GM19099 (cell line): ENCODE results near the gene SAG.

ENCODE experiments used
- POLR2A ChIP-seq: IDR thresholded peaks from 3 replicates; pipeline ENCODE4 v1.6.1; 2011; ENCODE audit warnings: low read depth; ENCODE audit not compliant: insufficient read length; ENCODE audit errors: extremely low read depth

The SAG gene

DNA sequence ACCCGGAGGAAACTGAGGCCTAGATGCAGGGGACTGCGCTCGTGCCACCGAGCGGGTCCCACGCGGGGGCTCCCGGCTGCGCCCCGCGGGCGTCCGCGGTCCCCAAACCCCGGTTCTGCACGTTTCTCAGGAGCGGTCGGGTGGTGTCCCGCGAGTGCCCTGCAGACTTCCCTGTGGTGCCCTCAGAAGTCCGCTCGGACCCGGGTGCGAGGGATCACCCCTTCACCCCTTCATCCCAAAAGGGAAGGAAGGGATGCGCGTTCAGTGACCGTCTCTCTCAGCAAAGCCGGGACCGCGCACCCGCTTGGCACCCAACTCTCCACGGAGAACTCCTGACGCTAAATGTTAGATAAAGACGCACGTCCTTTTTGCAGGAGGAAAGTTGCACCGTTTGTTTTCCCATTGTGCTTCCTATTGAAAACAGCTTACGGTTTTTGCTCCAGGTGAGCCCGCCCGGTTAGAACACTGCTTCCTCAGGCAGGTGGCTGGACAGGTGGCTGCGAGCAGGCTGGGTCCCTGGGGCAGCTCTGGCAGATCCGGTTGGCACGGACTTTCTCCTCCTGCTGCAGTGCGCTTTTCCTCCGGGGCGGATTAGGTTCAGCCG lies 47.5 kb downstream of the SAG start:
- no peak for TF ChIP-seq POLR2A

DNA sequence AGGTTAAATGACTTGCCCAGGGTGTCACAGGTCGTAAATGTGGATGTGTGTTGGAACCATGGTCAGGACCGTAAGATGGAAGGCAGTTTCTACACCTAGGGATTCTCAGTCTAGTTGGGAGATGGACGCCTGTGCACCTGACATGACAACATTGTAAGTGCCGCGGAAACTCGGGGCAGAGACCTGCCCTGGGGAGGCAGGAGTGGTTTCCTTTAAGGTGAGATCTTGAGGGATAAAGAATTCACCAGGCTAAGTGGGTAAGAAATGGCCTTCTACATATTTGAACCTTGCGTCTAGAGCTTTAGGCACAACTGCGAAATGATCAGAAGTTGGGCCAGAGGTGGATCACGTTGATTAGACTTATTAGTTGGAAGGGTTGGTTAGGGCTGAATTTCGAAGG lies 48.3 kb downstream of the SAG start:
- TF ChIP-seq POLR2A, result no peak

DNA sequence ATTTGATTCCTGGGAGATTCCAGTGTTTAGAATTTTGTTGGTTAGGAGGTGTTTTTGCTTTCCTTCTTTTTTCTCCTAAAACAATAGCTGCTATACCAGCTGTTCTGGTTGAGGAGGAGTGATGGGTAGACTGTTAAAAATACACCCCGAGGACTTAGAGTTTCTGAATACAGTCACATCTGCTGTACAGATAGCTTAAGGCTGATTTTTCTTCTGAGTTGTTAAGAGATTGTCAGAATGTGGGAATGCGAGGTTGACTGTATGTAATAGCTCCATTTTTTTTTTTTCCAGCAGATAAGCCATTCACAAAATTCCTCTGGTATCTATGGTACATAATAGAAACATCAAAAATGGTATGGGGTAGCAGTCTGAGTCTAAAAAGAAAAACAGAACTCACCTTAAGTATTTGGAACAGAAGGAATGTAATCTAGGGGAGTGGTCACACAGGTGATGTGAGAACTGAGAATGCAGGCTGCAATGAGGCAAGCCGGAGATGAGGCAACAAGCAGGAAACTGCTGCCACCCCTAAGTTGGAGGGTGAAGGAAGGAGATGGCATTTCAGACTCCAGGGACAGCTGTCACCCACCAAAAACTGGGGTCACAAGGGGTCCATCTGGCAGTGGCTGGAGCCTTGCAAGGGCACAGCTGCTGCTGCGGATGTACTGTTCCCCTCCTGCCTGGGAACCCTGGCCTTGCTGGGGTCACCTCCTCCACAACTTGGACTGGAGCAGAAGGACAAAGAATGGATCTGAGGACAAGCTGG lies 49.1 kb downstream of the SAG start:
- peak; percentile 15 for TF ChIP-seq POLR2A

DNA sequence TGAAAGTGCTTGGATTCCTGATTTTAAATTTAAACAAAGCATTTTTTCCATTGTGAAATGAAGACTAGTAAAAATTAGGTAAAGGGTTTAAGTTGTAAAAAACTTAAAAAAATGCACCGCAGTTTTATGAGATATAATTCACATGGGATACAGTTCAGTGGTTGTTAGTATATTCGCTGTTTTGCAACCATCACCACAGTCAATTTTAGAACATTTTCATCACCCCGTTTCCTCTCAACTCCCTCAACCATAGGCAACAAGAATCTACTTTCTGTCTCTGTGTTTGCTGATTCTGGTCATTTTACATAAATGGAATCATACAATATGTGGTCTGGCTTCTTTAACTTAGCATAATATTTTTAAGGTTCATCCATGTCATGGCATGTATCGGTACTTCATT lies 50.7 kb downstream of the SAG start:
- no peak for TF ChIP-seq POLR2A

DNA sequence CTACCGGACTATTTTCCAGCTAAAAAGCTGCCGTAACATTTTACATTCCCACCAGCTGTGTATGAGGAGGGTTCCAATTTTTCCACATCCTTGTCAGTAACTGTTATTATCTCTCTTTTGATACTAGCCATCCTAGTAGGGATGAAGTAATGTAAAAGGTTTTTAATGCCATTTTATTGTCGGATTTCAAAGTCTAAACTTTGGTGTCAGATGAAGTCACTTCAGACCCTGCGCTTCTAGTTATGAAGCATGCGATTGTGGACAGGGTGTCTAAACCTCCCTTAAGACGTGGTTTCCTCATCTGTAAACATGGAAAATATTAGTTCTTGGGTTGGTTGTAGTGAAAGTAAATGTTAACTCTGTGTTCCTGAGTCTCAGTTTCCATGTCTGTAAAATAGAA lies 51.3 kb downstream of the SAG start:
- TF ChIP-seq POLR2A, result no peak

DNA sequence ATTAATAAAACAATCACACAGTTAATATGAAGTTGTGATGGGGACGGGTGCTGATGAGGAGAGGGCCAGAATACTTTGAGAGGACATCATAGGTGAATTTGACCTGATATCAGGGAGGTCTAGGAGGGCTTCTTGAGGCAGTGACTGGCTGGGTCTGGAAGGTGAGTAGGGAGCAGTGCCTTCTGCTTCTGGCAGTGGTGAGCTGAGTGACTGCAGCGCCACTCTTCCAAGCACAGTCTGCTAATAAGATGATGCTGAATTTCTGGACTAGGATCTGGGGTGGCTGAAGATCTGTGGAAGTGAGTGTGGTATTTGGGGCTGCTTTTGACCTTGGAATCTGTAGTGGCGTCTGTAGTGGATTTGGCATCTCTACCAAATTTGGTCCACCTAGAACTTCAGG lies 52.2 kb downstream of the SAG start:
- TF ChIP-seq POLR2A, result no peak

DNA sequence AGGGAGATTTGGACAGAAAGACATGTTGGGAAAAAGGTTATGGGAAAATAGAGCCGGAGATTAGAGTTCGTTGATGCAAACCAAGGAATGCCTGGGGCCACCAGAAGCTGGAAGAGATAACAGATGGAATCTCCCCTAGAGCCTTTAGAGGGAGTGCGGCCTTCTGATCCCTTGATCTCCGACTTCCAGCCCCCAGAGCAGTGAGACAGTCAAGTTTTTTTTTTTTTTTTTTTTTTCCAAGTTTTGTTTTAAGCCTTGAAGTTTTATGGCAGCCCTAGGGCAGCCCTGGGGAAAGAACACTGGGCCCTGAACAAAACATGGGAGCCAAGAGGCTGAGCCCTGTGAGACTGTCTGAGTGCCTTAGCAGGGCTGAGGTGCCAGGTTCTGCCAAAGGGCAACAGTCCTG lies 53.2 kb downstream of the SAG start:
- no peak for TF ChIP-seq POLR2A

DNA sequence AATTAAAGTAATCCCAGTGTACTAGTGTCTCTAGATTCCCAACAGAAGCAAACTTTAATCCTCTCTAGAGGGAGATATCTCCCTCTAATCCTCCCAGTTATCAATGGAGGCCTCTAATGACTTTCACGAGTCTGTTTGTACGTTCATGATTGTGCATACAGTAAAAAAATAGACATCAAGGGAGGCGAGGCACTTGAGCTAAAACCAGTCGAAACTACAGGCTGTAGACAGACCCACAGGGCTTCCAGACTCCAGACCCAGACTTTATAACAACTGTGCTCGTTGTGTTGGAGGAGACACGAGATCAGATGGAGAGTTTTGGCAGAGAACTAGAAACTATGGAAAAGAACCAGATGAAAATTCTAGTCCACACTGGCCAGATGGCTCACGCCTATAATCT lies 53.7 kb downstream of the SAG start:
- TF ChIP-seq POLR2A, result no peak

DNA sequence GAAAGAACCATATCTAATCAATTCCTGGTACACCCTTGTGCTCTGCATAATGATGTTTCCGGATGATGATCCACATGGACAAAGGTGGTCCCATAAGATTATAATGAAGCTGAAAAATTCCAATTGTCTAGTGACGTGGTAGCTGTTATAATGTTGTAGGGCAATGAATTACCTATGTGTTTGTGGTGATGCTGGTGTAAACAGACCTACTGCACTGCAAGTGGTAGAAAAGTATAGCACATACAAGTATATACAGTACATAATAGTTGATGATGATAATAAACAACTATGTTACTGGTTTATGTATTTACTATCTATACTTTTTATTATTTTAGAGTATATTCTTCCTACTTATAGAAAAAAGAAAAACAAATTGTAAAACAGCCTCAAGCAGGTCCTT lies 55.1 kb downstream of the SAG start:
- no peak for TF ChIP-seq POLR2A

DNA sequence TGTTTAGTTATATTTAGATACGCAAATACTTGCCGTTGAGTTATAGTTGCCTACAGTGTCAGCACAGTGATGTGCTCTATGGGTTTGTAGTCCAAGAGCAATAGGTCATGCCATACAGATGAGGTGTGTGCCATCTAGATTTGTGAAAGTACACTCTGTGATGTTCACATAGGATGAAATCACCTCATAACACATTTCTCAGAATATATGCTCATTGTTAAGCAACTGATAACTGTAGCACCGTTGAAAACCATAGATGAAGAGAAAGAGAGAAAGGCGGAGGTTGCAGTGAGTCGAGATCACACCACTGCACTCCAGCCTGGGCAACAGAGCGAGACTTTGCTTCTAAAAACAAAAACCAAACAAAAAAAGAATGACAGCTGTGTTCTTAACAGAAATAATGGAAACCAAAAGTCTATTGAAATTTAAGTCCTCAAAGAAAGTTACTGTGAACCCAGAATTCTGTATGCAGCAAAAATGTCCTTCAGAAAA lies 56.2 kb downstream of the SAG start:
- TF ChIP-seq POLR2A, result no peak

DNA sequence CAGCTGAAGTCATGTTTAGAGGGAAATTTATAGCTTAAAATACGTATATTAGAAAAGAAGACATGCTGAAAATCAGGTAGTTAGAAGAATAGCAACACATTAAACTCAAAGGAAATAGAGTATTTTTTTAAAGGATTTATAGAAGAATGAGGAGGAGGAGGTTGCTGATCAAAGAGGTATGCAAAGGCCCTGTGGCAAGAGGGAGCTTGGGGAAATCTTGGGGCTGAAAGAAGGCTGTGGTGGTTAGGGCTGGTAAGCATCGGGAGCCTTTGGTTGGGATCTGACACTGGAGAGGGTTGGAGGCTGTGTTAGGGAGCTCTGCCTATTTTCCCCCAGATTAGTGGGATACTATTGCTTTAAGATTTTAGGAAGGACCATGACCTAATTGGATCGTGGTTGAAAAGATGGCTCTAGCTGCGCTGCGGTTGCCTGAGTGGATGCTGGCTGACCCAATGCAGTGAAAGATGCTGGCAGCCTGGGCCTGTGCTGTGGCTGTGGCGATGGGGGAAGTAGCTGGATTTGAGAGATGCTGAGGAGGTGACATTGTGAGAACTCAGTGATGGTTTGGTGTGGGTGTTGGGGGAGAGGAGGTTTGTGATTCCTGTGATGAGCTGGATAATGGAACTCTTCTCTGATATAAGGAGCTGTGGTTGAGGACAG lies 58.4 kb downstream of the SAG start:
- no peak for TF ChIP-seq POLR2A

DNA sequence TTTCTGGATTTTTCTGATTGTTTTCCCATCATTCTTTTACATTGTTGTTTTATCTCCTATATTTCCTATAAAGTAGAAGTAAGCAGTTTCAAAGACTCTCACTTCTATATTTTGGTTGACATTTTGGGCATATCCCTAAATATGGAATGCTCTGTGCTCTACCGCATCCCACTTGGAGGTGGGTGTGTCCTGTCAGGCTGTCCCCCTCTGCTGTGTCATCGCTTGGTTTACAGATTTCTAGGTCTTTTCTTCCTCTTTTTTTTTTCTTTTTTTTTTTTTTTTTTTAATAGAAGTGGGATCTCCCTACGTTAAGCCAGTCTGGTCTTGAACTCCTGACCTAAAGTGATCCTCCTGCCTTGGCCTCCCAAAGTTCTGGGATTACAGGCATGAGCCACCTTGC lies 60.0 kb downstream of the SAG start:
- TF ChIP-seq POLR2A, result no peak

DNA sequence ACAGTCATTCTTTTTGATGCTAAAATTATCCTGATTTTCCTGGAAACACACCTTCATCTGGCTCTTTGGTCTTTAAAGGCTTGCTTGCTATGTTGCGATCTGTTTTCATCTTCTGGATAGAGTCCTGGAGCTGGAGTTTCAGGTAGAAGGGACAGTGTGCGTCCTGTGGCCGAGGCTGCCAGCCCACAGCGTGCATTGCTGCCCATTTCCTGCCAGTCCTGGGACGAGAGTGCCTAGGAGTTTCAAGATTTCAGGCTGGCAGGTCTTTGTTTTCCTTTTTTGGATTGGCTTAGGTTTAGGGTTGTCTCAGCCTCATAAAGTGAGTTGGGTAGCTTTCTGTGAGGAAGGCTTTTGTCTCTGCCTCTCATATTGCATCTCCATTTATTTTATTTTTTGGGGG lies 61.1 kb downstream of the SAG start:
- TF ChIP-seq POLR2A, result no peak

DNA sequence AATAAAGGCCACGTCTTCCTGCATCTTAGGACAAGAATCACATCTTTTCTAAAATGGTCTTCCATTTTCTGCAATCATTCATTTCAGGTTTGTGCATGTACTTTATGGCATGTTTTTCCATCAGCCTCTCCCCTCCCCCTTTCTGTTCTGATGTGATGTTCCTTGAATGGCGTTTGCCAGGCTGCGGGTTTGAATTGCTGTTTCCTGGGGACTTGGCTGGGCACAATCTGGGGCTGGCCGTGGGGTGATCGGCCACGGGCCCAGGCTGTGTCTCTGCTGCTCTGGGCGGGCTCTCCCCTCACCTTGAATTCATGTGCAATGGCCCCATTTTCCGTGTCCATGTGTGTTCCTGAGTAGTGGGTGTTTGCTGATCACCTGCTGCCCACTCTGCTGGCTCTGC lies 61.8 kb downstream of the SAG start:
- no peak for TF ChIP-seq POLR2A

DNA sequence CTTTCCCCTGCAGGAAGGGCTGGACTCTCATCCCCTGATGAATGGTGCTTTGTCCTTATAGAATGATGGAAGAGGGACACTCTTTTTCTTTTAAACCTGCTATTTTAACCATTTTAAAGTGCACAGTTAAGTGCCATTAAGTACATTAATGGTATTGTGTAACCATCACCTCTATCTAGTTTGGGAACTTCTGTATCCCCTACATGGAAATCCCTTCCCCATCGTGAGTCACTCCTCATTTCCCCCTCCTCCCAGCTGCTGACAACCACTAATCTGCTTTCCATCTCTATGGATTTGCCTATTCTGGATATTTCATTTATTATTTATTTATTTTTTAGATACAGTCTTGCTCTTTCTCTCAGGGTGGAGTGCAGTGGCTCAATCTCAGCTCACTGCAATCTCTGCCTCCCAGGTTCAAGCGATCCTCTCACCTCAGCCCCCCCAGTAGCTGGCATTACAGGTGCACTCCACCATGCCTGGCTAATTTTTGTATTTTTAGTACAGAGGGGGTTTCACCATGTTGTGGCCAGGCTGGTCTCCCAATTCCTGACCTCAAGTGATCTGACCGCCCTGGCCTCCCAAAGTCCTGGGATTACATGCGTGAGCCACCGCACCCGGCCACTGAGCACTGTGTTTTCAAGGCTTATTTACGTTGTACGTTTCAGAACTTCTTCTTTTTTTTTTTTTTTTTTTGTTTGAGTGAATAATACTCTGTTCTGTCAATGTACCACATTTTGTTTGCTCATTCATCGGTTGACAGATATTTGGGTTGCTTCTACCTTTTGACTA lies 62.5 kb downstream of the SAG start:
- no peak for TF ChIP-seq POLR2A
